ENCODE measurements around the gene HTR1B. TPM values are rescaled to one million over a fixed set of nuclear protein-coding genes. Genes with fewer than 3 reads are reported as not detected.
A peak's percentile ranks its signal among the peaks of the same experiment; 100 is the strongest.

The HTR1B gene
- total and polyA plus RNA-seq, 12 donors, result 0.06 to 0.91 (median 0.41) TPM; not detected in 5

GRCh38 chr6:77461796-77462195, 1.5 kb downstream of the HTR1B start:
- Histone ChIP-seq H3K27ac (no peak overlapping the region), H3K9me3 (replicated peaks in 1 of 3) (no peaks in the 10 kb centered on the region), H3K36me3 (replicated peaks in 1 of 2) (no peaks in the 10 kb centered on the region), H3K4me3 (no peak overlapping the region), H3K4me1 (replicated peaks in 1 of 2) (peaks cover 5 to 21% of the 10 kb centered on the region in 2 donors), H3K27me3 (peaks cover 37% of the 10 kb centered on the region)
- DNase-seq, result no peak
- no peak for TF ChIP-seq POLR2A (IDR thresholded peaks at IDR 0.05)
- TF ChIP-seq, protein P1, sequence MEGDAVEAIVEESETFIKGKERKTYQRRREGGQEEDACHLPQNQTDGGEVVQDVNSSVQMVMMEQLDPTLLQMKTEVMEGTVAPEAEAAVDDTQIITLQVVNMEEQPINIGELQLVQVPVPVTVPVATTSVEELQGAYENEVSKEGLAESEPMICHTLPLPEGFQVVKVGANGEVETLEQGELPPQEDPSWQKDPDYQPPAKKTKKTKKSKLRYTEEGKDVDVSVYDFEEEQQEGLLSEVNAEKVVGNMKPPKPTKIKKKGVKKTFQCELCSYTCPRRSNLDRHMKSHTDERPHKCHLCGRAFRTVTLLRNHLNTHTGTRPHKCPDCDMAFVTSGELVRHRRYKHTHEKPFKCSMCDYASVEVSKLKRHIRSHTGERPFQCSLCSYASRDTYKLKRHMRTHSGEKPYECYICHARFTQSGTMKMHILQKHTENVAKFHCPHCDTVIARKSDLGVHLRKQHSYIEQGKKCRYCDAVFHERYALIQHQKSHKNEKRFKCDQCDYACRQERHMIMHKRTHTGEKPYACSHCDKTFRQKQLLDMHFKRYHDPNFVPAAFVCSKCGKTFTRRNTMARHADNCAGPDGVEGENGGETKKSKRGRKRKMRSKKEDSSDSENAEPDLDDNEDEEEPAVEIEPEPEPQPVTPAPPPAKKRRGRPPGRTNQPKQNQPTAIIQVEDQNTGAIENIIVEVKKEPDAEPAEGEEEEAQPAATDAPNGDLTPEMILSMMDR (IDR thresholded peaks at IDR 0.05), result no peak
- WGBS, 4 donors, result 50 to 77% (median 63%) methylated on average over 8 of the region's 8 CpGs
- intact Hi-C loops (cut with DNase I), result loop anchor here in 1 of 2 donors (10.0 kb wide), 1 partner anchor 1527 kb away; no protein-coding TSS in a partner anchor

GRCh38 chr6:77458421-77458820, 4.9 kb downstream of the HTR1B start:
- no peak for TF ChIP-seq POLR2A (IDR thresholded peaks at IDR 0.05)
- TF ChIP-seq, protein P1 (IDR thresholded peaks at IDR 0.05), result no peak
- DNase-seq, result no peak
- Histone ChIP-seq H3K4me3 (no peak overlapping the region), H3K4me1 (replicated peaks in 1 of 2) (peaks cover 0 to 10% of the 10 kb centered on the region in 2 donors), H3K27me3 (peaks cover 18% of the 10 kb centered on the region), H3K36me3 (replicated peaks in 1 of 2) (no peaks in the 10 kb centered on the region), H3K9me3 (replicated peaks in 1 of 3) (no peaks in the 10 kb centered on the region), H3K27ac (no peak overlapping the region)
- intact Hi-C loops (cut with DNase I), result loop anchor here in 1 of 2 donors (5.0 kb wide), 1 partner anchor 776 kb away; no protein-coding TSS in a partner anchor
- WGBS, 4 donors, result 25 to 87% (median 70%) methylated on average over 1 of the region's 1 CpG

DNA sequence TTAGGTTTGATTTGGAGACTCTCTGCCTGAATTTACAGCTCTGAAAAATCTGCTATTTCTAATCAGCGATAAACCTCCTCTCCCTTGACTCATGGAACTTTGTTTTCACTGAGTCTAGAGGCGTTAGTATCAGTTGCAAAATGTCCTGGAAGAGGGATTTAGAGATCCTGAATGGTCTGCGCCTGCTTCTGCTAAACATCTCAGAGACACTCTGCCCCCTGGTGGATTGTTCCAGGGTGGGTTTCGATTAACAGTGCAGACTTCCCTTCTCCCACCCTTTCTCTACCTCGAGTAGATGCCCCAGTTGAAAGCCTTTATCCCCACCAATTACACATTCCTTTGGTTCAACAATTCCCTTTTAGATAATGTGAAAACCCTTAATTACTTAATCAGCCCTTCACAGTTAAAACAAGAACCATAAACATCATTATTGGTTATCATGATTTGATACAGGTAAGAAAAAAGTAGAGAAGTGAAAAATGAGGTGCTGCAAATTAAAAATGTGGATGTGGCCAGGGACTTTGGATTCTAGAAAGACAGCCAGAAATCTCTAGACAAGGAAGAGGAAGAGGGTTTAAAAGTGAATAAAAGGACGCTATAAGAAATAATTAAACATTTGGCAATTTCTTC, 5.5 kb downstream of the HTR1B start:
- Histone ChIP-seq H3K36me3 (replicated peaks in 1 of 2) (no peaks in the 10 kb centered on the region), H3K27ac (no peak overlapping the region), H3K4me3 (no peak overlapping the region), H3K27me3 (peaks cover 12% of the 10 kb centered on the region), H3K4me1 (replicated peaks in 1 of 2) (peaks cover 0 to 9% of the 10 kb centered on the region in 2 donors), H3K9me3 (replicated peaks in 1 of 3) (no peaks in the 10 kb centered on the region)
- TF ChIP-seq POLR2A (IDR thresholded peaks at IDR 0.05), result no peak
- TF ChIP-seq, protein P1 (IDR thresholded peaks at IDR 0.05), result peak; percentile 60 to 83 (median 74)
- intact Hi-C loops (cut with DNase I), result loop anchor here in 1 of 2 donors (5.0 kb wide), 1 partner anchor 776 kb away; no protein-coding TSS in a partner anchor
- 17 to 21% (median 19%) methylated on average over 6 of the region's 6 CpGs for WGBS, 4 donors
- peak; percentile 69 to 93 (median 82) for DNase-seq

DNA sequence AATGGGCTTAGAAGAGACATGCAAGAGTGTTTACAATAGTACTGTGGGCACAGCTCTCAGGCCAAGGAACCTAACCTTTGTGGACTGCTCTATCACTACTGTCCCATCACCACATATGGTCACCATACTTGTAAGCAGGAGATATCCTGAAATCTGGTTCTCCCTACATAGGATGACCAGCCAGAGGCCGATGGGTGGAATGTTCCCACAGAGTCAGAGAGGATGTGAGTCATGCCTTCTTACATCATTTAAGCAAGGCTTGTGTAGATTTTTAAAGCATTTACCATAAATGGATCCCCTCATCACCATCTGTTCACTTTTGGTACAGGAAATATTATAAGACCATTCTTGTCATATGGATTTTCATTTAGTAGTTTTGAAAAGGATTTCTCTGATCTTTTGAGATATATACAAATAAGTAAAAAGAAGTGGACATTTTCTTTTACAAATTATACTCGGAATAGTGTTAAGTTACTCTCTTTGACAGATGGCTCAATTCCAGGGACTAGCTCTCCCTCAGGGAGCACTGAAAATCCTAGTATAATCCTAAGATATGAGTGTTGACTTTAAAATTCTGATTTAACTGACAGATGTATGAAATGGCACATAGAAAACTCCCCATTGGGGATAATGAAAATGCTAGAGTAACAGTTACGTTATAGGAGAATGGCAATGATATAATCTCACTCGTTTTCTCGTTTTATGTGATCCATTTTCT, 6.6 kb downstream of the HTR1B start:
- Histone ChIP-seq H3K27ac (no peak overlapping the region), H3K9me3 (replicated peaks in 1 of 3) (no peaks in the 10 kb centered on the region), H3K36me3 (replicated peaks in 1 of 2) (no peaks in the 10 kb centered on the region), H3K4me3 (no peak overlapping the region), H3K4me1 (replicated peaks in 1 of 2) (peaks cover 0 to 4% of the 10 kb centered on the region in 2 donors), H3K27me3 (peaks cover under 1% of the 10 kb centered on the region)
- intact Hi-C loops (cut with DNase I), result loop anchor here in 1 of 2 donors (5.0 kb wide), 1 partner anchor 774 kb away; no protein-coding TSS in a partner anchor
- TF ChIP-seq POLR2A (IDR thresholded peaks at IDR 0.05), result no peak
- peak in 2 of 7 donors; percentile 17 to 61 for DNase-seq
- 55 to 67% (median 60%) methylated on average over 5 of the region's 5 CpGs for WGBS, 4 donors

Measured in adrenal gland (tissue), 12 donors.